GM12864 (cell line): Measurements from ENCODE around the gene CYTH4.

ENCODE experiments used
- DNase-seq: peaks from one replicate; pipeline ENCODE4 v3.0.0-alpha.2; 2011; ENCODE audit warnings: low read depth
- H3K4me3 ChIP-seq: 2 replicates; pipeline ENCODE4 v1.5.1; 2011; ENCODE audit warnings: mild to moderate bottlenecking, low read depth, low read length, control low read depth
- CTCF ChIP-seq: IDR thresholded peaks from 2 replicates; pipeline ENCODE4 v1.5.1; 2011; ENCODE audit warnings: low read depth, mild to moderate bottlenecking, moderate library complexity, low read length, control low read depth, inconsistent platforms; ENCODE audit errors: missing control alignments

The CYTH4 gene

GRCh38 chr22:37285937-37286336 is 3.6 kb downstream of the CYTH4 start:
- TF ChIP-seq CTCF = no peak
- no peak for DNase-seq
- no peak overlapping the region for H3K4me3 ChIP-seq

GRCh38 chr22:37287550-37287951 is 5.2 kb downstream of the CYTH4 start:
- DNase-seq = no peak
- H3K4me3 ChIP-seq = no peak overlapping the region
- TF ChIP-seq CTCF = peak; percentile 23

- no peak for TF ChIP-seq CTCF
- H3K4me3 ChIP-seq = no peak overlapping the region
- DNase-seq = no peak
These were observed 6.2 kb downstream of the CYTH4 start for GRCh38 chr22:37288521-37288920.

GRCh38 chr22:37289156-37289735 is 6.9 kb downstream of the CYTH4 start:
- TF ChIP-seq CTCF = no peak
- no peak overlapping the region for H3K4me3 ChIP-seq
- no peak for DNase-seq

GRCh38 chr22:37290737-37291136 is 8.4 kb downstream of the CYTH4 start:
- H3K4me3 ChIP-seq = no peak overlapping the region
- no peak for TF ChIP-seq CTCF
- DNase-seq = no peak

- DNase-seq = no peak
- no peak for TF ChIP-seq CTCF
- H3K4me3 ChIP-seq = no peak overlapping the region
These were observed 9.4 kb downstream of the CYTH4 start for GRCh38 chr22:37291559-37292298.

GRCh38 chr22:37292641-37293040 is 10.3 kb downstream of the CYTH4 start:
- H3K4me3 ChIP-seq = no peak overlapping the region
- TF ChIP-seq CTCF = no peak
- DNase-seq = no peak
